NCI-H2029 treated with DMSO at 0.1 percent for 48 hours (cell line): ENCODE data around the gene CD72.
"Not testable (repeated sequence)": the region's sequence is repeated elsewhere in the genome, so short reads cannot be mapped to it uniquely, and the experiment has no call there.

Experiments used
- DNase-seq: peaks from one replicate; lab custom pipeline; 2025; lab: John Stamatoyannopoulos, UW

Gene CD72

GRCh38 chr9:35649431-35650340, 31.5 kb upstream of the CD72 start:
- DNase-seq = no peak

- DNase-seq = peak; percentile 70
These were observed 28.5 kb upstream of the CD72 start for GRCh38 chr9:35646533-35647265.

- DNase-seq = no peak
These were observed 27.9 kb upstream of the CD72 start for GRCh38 chr9:35646153-35646532.

GRCh38 chr9:35645736-35646135, 27.5 kb upstream of the CD72 start:
- not testable (repeated sequence) for DNase-seq

DNA sequence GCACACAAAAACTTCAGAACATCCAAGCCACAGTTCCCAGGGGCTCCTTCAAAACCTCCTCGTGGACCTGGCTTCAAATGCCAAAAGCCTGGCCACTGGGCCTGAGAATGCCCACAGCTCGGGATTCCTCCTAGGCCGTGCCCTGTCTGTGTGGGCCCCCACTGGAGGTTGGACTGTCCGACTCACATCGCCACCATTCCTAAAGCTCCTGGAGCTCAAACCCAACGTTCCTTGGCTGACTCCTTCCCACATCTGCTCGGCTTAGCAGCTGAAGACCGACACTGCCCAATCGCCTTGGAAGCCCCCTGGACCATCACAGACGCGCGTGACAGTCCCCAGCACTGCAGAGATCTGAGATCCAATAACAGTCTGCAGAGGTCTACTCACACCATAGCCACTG, 24.8 kb upstream of the CD72 start:
- no peak for DNase-seq

DNA sequence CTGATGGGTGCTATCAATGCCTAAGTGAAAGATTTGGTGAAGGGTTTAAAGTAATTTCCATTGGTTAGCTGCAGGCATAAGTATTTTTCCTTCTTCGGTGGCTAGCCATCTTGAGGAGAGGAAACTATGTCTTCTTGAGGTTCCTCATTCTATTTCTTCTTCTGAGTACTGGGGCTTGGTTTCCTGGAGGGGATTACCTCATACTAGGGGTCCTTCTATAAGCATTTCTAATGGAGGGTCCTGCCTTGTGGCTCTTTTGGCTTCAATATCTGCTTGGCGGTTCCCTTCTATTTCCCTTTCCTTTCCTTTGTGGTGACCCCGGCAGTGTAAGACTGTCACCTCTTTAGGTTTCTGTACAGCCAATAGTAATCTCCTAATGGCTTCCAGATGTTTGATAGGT, 23.3 kb upstream of the CD72 start:
- not testable (repeated sequence) for DNase-seq

GRCh38 chr9:35640431-35640830, 22.2 kb upstream of the CD72 start:
- not testable (repeated sequence) for DNase-seq

DNA sequence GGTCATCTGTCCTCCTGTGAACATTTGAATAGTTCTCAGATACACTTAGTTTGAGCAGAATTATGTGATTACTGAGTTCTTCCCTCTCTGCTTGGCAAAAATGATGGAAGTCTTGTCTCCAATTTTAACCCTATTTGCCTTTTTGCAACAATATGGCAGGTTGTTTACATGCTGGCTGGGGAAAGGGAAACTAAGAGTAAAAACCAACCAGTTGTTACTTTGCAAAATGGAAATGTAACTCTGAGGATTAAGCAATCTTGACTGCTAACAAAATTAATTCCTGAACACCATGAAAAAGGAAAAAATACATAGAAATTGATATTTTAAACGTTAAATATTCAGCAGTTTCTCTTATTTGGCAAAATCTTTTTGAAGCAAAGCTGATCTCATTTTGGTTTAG, 21.4 kb upstream of the CD72 start:
- no peak for DNase-seq

GRCh38 chr9:35639225-35639624, 21.0 kb upstream of the CD72 start:
- DNase-seq = not testable (repeated sequence)

DNA sequence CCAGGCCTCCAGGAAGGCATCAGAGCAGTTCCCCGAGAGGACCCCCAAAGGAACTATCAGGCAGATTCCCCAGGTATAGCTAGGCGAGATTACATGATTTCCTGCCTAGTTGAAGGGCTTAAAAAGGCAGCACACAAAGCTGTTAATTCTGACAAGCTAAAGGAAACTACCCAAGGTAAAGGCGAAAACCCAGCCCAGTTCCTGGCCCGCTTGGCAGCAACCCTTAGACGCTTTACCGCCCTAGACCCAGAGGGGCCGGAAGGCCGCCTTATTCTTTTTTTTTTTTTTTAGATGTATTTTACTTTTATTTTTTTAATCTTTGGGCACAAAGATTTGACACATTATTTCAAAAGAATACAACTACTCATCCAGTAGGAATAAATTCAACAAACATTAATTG, 20.5 kb upstream of the CD72 start:
- not testable (repeated sequence) for DNase-seq

- DNase-seq = not testable (repeated sequence)
These were observed 19.3 kb upstream of the CD72 start for GRCh38 chr9:35637427-35637955.

DNA sequence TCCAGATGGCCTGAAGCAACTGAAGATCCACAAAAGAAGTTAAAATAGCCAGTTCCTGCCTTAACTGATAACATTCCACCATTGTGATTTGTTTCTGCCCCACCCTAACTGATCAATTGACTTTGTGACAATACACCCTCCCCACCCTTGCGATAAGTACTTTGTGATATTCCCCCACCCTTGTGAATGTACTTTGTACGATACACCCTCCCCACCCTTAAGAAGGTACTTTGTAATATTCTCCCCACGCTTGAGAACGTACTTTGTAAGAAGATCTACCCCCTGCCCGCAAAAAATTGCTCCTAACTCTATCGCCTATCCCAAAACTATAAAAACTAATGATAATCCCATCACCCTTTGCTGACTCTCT, 18.6 kb upstream of the CD72 start:
- not testable (repeated sequence) for DNase-seq

GRCh38 chr9:35636135-35636876, 18.1 kb upstream of the CD72 start:
- DNase-seq = no peak

DNA sequence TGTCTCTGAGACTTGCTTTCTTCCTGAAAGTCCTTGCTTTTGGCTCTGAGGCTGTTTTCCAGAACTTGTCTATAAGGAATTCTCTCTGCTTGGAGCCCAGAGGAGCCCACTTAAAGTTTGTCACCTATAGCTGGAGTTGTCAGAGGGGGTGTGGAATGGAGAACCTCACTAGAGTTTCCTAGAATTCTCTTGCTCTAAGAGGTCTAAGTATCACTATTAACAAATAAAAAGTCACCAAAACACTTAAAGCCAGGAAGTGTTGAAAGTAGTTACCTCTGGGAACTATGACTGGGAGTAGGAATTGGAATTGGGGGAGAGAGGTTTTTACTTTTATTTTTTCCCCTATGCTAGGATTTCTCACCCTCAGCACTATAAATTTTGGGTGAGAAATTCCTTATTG, 17.5 kb upstream of the CD72 start:
- DNase-seq = no peak

DNA sequence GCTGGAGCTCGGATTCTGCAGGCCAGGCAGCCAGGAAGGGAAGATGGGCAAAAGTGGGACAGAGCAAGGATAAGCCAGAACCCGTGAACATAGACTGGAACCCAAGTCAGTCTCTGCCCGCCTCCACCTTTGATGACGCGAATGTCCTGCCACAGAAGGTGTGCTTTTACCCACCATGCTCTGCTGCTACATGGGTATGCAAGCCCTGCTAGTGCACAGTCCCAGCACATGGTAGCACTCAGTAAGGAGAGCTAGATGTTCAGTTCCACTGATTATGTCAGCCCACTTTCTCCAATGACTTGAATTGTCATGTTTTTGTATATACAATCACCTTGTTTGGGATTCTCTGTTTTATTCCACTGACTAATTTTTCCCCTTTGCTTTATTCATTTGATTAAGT, 11.4 kb upstream of the CD72 start:
- DNase-seq = no peak

DNA sequence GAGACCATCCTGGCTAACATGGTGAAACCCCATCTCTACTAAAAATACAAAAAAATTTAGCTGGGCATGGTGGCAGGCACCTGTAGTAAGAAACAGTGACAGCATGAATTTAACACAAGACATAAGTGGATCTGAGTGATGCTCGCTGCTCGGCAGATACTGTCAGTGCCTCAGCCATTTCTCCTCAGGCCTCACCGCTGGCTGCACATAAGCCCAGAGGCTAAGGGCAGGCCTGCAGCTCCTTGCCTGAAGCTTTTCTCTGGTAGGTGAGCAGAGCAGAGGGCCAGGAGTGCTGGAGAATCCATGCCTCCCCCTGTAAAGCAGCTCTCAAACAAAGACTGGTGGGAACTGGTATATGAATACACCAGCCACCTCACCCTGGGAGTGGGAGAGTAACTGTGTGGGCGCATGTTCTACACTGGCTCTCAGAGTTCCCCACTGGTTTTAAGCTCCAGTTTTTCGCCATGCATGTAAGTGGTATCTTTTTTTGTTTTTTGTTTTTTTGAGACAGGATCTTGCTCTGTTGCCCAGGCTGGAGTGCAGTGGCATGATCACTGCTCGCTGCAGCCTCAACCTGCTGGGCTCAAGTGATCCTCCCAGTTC, 10.3 kb upstream of the CD72 start:
- DNase-seq = no peak

- DNase-seq = no peak
These were observed 9.4 kb upstream of the CD72 start for GRCh38 chr9:35627575-35627974.

DNA sequence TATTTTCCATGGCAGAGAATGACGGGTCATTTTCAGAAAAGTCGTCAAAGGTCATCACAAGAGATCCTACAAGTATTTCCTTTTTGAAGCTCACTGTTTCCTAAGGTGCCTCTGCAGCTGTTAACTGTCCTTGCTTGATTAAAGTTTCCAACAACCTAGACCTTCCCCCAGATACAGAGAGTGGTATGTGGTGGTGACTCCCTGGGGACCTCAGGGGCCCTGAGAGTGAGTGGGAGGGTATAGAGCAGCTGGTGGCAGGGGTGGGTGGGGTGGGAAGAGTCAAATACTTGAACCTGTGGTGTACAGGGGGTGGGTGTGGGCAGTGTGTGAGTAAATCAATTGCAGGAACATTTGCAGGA, 1.6 kb upstream of the CD72 start:
- no peak for DNase-seq

GRCh38 chr9:35618854-35619799, 914 bp upstream of the CD72 start:
- DNase-seq = no peak

- DNase-seq = no peak
These were observed 665 bp downstream of the CD72 start for GRCh38 chr9:35617548-35617947.
